ENCODE measurements around the gene VWA8.

VWA8 gene

DNA sequence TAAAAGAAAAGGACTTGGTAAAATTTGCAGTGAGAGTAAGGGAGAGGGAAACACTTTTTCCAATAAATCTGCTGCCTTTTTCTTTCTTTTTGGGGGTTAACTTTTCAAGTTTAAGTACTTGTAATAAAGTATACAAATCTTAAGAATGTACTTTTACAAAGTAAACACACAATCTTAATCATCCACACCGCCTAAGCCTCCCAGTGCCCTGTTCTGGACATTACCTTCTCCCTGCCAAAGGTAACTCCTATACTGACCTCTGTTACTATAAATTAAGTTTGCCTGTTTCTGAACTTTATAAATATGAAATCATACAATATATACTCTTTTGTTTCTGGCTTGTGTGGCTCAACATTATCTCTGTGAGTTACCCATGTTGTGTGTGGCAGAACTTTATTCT, 365.6 kb downstream of the VWA8 start:
- Histone ChIP-seq H3K27me3 (ENCODE audit: insufficient read depth, low read length) (no peaks in the 10 kb centered on the region), H3K4me1 (ENCODE audit: control insufficient read depth, insufficient read depth, low read length, unreplicated experiment) (peaks cover 13% of the 10 kb centered on the region), H2AFZ (ENCODE audit: low read length, unreplicated experiment) (no peak overlapping the region), H3K79me2 (ENCODE audit: control insufficient read depth, insufficient read depth, low read length, unreplicated experiment) (no peaks in the 10 kb centered on the region), H3K27ac (ENCODE audit: low read depth, low read length) (no peak overlapping the region), H3K4me3 (ENCODE audit: low read depth, low read length) (no peak overlapping the region), H3K36me3 (ENCODE audit: insufficient read depth, low read length) (no peaks in the 10 kb centered on the region)

DNA sequence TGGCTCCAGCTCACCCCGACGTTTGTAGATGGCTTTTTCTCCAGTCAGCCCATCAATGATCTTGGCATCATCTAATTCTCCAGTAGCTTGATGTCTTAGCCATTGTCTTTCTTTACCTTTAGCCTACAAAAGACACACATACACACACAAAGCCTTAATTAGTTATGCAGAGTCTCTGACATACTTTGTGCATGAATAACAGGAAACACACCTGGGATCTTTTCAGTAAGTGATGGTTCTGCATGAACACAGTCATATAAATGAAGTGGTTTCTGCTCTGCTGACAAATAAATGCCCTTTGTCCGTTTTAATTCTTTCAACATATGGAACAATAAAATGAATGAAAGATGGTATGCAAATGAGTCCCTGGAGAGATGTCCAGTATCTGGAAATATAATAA, 370.3 kb downstream of the VWA8 start:
- Histone ChIP-seq H3K4me1 (ENCODE audit: control insufficient read depth, insufficient read depth, low read length, unreplicated experiment) (peaks cover 17% of the 10 kb centered on the region), H2AFZ (ENCODE audit: low read length, unreplicated experiment) (no peak overlapping the region), H3K27me3 (ENCODE audit: insufficient read depth, low read length) (no peaks in the 10 kb centered on the region), H3K27ac (ENCODE audit: low read depth, low read length) (no peak overlapping the region), H3K4me3 (ENCODE audit: low read depth, low read length) (no peak overlapping the region), H3K79me2 (ENCODE audit: control insufficient read depth, insufficient read depth, low read length, unreplicated experiment) (no peaks in the 10 kb centered on the region), H3K36me3 (ENCODE audit: insufficient read depth, low read length) (no peaks in the 10 kb centered on the region)

DNA sequence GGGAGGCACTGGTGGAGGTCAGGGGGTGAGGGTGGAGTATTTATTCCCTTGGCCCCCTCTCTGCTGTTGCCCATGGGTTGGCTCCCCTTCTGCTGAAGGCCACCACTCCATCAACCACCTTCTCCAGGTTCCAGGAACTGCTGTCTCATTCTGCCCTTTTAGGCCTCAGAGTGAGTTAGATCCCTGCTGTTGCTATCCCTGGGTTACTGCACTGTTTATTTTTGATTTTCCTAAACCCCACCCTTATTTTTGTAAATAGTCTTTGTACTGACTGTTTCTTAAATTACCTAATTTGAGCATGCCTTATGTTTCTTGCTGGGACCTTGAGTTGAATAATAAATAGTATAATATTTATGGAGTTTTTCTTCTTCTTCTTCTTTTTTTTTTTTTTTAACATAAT, 370.8 kb downstream of the VWA8 start:
- Histone ChIP-seq H3K79me2 (ENCODE audit: control insufficient read depth, insufficient read depth, low read length, unreplicated experiment) (no peaks in the 10 kb centered on the region), H3K36me3 (ENCODE audit: insufficient read depth, low read length) (no peaks in the 10 kb centered on the region), H3K27me3 (ENCODE audit: insufficient read depth, low read length) (no peaks in the 10 kb centered on the region), H3K4me1 (ENCODE audit: control insufficient read depth, insufficient read depth, low read length, unreplicated experiment) (peaks cover 17% of the 10 kb centered on the region), H3K27ac (ENCODE audit: low read depth, low read length) (no peak overlapping the region), H2AFZ (ENCODE audit: low read length, unreplicated experiment) (no peak overlapping the region), H3K4me3 (ENCODE audit: low read depth, low read length) (no peak overlapping the region)

DNA sequence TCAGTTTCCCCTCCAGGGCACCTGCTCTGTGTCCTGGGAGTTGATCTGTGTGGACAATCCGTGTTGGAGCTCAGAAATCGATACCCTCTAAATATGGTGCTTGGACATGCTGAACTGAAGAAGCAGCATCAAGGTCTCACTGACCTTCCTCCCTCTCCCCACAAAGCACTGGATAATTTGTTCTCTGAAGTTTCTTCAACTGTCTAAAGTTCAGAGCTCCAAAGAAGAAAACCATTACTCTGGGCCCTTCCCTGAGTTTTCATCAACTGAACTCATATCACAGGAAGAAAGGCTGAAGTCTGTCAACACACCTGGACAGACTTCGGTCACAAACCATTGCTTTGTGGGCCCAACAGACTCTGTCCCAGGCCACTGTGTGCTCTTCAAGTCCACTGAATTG, 371.5 kb downstream of the VWA8 start:
- H3K27me3 ChIP-seq (ENCODE audit: insufficient read depth, low read length) = no peaks in the 10 kb centered on the region
- no peak overlapping the region for H2AFZ ChIP-seq (ENCODE audit: low read length, unreplicated experiment)
- H3K4me3 ChIP-seq (ENCODE audit: low read depth, low read length) = no peak overlapping the region
- H3K4me1 ChIP-seq (ENCODE audit: control insufficient read depth, insufficient read depth, low read length, unreplicated experiment) = peaks cover 17% of the 10 kb centered on the region
- H3K79me2 ChIP-seq (ENCODE audit: control insufficient read depth, insufficient read depth, low read length, unreplicated experiment) = no peaks in the 10 kb centered on the region
- no peaks in the 10 kb centered on the region for H3K36me3 ChIP-seq (ENCODE audit: insufficient read depth, low read length)
- peak overlapping the region; percentile 53 for H3K27ac ChIP-seq (ENCODE audit: low read depth, low read length)

DNA sequence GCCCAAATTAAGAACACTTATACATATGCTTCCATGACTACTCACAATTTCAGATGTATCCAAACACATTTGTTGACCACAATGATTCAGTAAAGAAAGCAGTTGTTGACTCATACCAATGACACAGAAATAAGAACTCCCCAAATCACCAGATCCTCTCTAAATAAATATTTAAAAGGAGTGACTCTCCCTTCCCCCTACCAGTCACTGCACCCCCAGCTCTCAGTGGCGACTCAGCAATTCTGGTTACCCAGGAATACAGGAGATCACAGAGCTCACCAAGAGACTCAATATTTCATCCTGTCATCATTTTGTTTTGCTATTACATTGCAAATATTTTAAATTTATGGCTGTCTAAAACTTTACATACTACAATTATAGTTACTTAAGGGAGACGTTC, 372.0 kb downstream of the VWA8 start:
- no peaks in the 10 kb centered on the region for H3K36me3 ChIP-seq (ENCODE audit: insufficient read depth, low read length)
- H2AFZ ChIP-seq (ENCODE audit: low read length, unreplicated experiment) = no peak overlapping the region
- H3K27ac ChIP-seq (ENCODE audit: low read depth, low read length) = peak overlapping the region; percentile 53
- no peak overlapping the region for H3K4me3 ChIP-seq (ENCODE audit: low read depth, low read length)
- H3K4me1 ChIP-seq (ENCODE audit: control insufficient read depth, insufficient read depth, low read length, unreplicated experiment) = peaks cover 17% of the 10 kb centered on the region
- H3K27me3 ChIP-seq (ENCODE audit: insufficient read depth, low read length) = no peaks in the 10 kb centered on the region
- no peaks in the 10 kb centered on the region for H3K79me2 ChIP-seq (ENCODE audit: control insufficient read depth, insufficient read depth, low read length, unreplicated experiment)

DNA sequence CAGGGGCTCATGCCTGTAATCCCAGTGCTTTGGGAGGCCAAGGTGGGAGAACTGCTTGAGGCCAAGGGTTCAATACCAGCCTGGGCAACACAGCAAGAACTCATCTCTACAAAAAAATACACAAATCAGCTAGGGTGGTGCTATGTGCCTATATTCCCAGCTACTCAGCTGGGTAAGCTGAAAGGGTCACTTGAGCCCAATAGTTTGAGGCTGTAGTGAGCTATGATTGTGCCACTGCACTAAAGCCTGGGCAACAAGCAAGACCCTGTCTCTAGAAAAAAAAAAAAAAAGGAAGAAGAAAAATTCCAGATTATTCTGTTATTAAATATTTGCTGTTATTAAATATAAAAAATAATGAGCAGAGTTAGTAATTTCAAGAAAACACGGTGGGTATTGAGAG, 372.5 kb downstream of the VWA8 start:
- H3K79me2 ChIP-seq (ENCODE audit: control insufficient read depth, insufficient read depth, low read length, unreplicated experiment) = no peaks in the 10 kb centered on the region
- H3K36me3 ChIP-seq (ENCODE audit: insufficient read depth, low read length) = no peaks in the 10 kb centered on the region
- no peak overlapping the region for H3K4me3 ChIP-seq (ENCODE audit: low read depth, low read length)
- no peak overlapping the region for H2AFZ ChIP-seq (ENCODE audit: low read length, unreplicated experiment)
- peak overlapping the region; percentile 53 for H3K27ac ChIP-seq (ENCODE audit: low read depth, low read length)
- no peaks in the 10 kb centered on the region for H3K27me3 ChIP-seq (ENCODE audit: insufficient read depth, low read length)
- peaks cover 17% of the 10 kb centered on the region for H3K4me1 ChIP-seq (ENCODE audit: control insufficient read depth, insufficient read depth, low read length, unreplicated experiment)

DNA sequence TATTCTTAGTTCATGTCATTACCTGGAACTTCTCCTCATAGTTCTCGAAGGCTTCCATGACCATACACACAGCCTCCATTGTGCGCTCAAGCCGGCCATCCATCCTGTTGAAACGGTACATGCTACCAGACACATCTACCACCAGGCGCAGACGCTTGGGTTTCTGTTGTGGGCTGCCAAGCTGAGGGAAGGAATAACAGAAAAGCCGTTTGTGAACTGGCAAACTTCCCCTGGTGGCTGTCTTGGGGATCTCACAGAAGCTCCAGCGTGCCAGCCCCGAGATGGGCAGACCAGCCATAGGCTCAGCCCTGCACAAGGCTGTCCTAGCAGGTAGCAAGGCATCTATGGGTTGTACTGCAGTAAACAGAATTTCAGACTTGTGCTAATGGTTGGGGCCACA, 373.4 kb downstream of the VWA8 start:
- Histone ChIP-seq H3K27me3 (ENCODE audit: insufficient read depth, low read length) (no peaks in the 10 kb centered on the region), H3K36me3 (ENCODE audit: insufficient read depth, low read length) (no peaks in the 10 kb centered on the region), H3K4me3 (ENCODE audit: low read depth, low read length) (no peak overlapping the region), H3K79me2 (ENCODE audit: control insufficient read depth, insufficient read depth, low read length, unreplicated experiment) (no peaks in the 10 kb centered on the region), H3K27ac (ENCODE audit: low read depth, low read length) (no peak overlapping the region), H3K4me1 (ENCODE audit: control insufficient read depth, insufficient read depth, low read length, unreplicated experiment) (peaks cover 17% of the 10 kb centered on the region), H2AFZ (ENCODE audit: low read length, unreplicated experiment) (no peak overlapping the region)

DNA sequence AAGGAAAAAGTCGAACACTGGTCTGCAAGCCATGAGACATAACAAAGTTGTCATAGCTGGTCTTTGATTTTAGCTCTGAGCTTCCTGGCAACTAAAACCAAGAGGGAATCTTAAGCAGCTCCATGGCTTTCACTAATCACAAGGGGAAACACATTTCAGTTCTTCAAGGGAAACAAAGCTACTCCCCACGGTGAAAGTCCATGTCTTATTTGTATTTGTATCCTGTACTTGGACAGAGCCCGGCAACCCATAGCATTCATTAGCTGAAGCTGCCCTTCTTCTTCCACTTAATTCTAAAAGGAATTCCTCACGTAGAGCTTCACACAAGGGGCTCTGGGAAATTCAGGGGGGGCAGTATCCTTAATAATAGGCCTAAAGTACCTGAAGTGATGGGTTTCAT, 374.7 kb downstream of the VWA8 start:
- Histone ChIP-seq H3K27ac (ENCODE audit: low read depth, low read length) (no peak overlapping the region), H3K4me1 (ENCODE audit: control insufficient read depth, insufficient read depth, low read length, unreplicated experiment) (peaks cover 23% of the 10 kb centered on the region), H3K4me3 (ENCODE audit: low read depth, low read length) (no peak overlapping the region), H3K79me2 (ENCODE audit: control insufficient read depth, insufficient read depth, low read length, unreplicated experiment) (no peaks in the 10 kb centered on the region), H2AFZ (ENCODE audit: low read length, unreplicated experiment) (no peak overlapping the region), H3K27me3 (ENCODE audit: insufficient read depth, low read length) (no peaks in the 10 kb centered on the region), H3K36me3 (ENCODE audit: insufficient read depth, low read length) (no peaks in the 10 kb centered on the region)

DNA sequence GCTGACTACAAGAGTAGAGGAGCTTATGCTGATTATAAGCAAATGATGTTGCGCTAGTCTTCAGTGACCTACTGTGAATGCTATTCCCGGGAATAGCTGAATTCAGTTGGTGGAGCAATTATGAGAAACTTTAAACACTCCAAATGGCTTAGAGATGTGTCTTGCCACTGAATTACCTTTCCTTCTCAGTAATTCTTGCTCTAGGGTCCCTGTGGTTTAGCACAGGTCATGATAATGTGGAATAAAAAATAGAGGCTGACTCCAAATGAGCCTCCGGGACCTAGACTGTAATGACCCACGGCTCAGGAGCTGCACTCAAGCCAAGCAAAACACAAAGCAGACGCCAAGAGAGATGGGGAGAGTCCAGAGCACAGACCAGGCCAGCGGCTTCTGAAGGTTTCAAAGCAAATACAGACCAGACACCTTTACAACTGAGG, 378.9 kb downstream of the VWA8 start:
- peaks cover 7% of the 10 kb centered on the region for H3K4me1 ChIP-seq (ENCODE audit: control insufficient read depth, insufficient read depth, low read length, unreplicated experiment)
- no peaks in the 10 kb centered on the region for H3K36me3 ChIP-seq (ENCODE audit: insufficient read depth, low read length)
- no peaks in the 10 kb centered on the region for H3K79me2 ChIP-seq (ENCODE audit: control insufficient read depth, insufficient read depth, low read length, unreplicated experiment)
- no peak overlapping the region for H3K4me3 ChIP-seq (ENCODE audit: low read depth, low read length)
- no peaks in the 10 kb centered on the region for H3K27me3 ChIP-seq (ENCODE audit: insufficient read depth, low read length)
- no peak overlapping the region for H2AFZ ChIP-seq (ENCODE audit: low read length, unreplicated experiment)
- no peak overlapping the region for H3K27ac ChIP-seq (ENCODE audit: low read depth, low read length)

DNA sequence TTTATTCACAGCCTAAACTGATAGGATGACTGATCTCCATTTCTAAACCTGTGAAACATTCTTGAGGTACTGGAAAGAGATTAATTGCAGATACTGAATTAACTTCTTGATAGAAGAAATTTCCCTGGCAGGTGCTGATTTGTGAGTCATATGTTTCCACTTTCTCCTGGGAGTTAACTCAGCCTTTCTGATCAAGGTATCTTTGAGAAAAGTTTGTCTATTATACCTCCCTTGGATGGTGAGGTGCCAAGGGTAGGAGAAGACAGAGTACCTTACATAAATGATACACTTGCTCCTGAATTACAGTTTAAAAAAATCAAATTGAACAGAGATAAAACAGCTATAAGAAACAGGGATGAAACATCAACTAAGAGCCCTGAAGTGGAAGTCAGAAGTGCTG, 380.6 kb downstream of the VWA8 start:
- Histone ChIP-seq H3K79me2 (ENCODE audit: control insufficient read depth, insufficient read depth, low read length, unreplicated experiment) (no peaks in the 10 kb centered on the region), H2AFZ (ENCODE audit: low read length, unreplicated experiment) (no peak overlapping the region), H3K27me3 (ENCODE audit: insufficient read depth, low read length) (no peaks in the 10 kb centered on the region), H3K4me1 (ENCODE audit: control insufficient read depth, insufficient read depth, low read length, unreplicated experiment) (peaks cover 7% of the 10 kb centered on the region), H3K4me3 (ENCODE audit: low read depth, low read length) (no peak overlapping the region), H3K36me3 (ENCODE audit: insufficient read depth, low read length) (no peaks in the 10 kb centered on the region), H3K27ac (ENCODE audit: low read depth, low read length) (no peak overlapping the region)

DNA sequence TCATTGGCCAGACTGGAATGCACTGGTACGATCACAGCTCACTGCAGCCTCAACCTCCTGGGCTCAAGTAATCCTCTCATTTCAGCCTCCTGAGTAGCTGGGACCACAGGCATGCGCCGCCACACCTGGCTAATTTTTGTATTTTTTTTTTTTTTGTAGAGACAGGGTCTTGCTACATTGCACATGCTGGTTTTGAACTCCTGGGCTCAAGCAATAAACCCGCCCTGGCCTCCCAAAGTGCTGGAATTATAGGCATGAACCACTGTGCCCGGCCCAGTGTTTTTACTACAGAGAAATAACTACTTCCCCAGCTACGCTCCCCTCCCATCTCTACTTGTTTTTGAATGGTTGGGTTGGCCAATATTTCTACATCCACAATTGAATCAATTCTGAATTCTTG, 381.0 kb downstream of the VWA8 start:
- no peak overlapping the region for H2AFZ ChIP-seq (ENCODE audit: low read length, unreplicated experiment)
- H3K27ac ChIP-seq (ENCODE audit: low read depth, low read length) = no peak overlapping the region
- no peaks in the 10 kb centered on the region for H3K27me3 ChIP-seq (ENCODE audit: insufficient read depth, low read length)
- no peak overlapping the region for H3K4me3 ChIP-seq (ENCODE audit: low read depth, low read length)
- H3K4me1 ChIP-seq (ENCODE audit: control insufficient read depth, insufficient read depth, low read length, unreplicated experiment) = peaks cover 7% of the 10 kb centered on the region
- H3K79me2 ChIP-seq (ENCODE audit: control insufficient read depth, insufficient read depth, low read length, unreplicated experiment) = no peaks in the 10 kb centered on the region
- H3K36me3 ChIP-seq (ENCODE audit: insufficient read depth, low read length) = no peaks in the 10 kb centered on the region

DNA sequence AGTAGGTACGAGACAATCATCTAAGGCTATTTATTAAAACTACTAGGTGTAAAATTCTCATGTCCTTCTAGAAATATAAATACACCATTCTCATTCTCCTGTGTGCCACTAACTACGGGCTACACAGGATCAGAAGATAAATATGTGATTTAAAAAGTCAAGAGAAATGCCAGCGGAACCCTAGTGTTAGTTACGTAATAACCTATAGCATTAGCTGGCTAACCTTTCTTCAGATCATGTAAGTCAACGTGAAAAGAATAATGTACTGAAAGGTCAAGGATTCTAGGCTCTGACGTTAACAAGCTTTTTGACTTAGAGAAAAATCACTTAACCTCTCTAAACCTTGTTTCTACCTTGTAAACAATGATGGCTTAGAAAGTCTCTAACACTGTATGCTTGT, 381.7 kb downstream of the VWA8 start:
- H3K27ac ChIP-seq (ENCODE audit: low read depth, low read length) = no peak overlapping the region

More for the DNA sequence above, 381.7 kb downstream of the VWA8 start:
- Histone ChIP-seq H3K27me3 (ENCODE audit: insufficient read depth, low read length) (no peaks in the 10 kb centered on the region), H3K79me2 (ENCODE audit: control insufficient read depth, insufficient read depth, low read length, unreplicated experiment) (no peaks in the 10 kb centered on the region), H2AFZ (ENCODE audit: low read length, unreplicated experiment) (no peak overlapping the region), H3K4me1 (ENCODE audit: control insufficient read depth, insufficient read depth, low read length, unreplicated experiment) (peaks cover 7% of the 10 kb centered on the region), H3K4me3 (ENCODE audit: low read depth, low read length) (no peak overlapping the region), H3K36me3 (ENCODE audit: insufficient read depth, low read length) (no peaks in the 10 kb centered on the region)
